IPS-18a (cell line): ENCODE results near the gene HRG.
"Not testable (repeated sequence)": the region's sequence is repeated elsewhere in the genome, so short reads cannot be mapped to it uniquely, and the experiment has no call there.

ENCODE experiments used
- H3K27ac ChIP-seq: one replicate; pipeline ENCODE4 v1.5.1; 2013; ENCODE audit warnings: low read length
- H3K27me3 ChIP-seq: one replicate; pipeline ENCODE4 v1.6.1; 2013; ENCODE audit warnings: mild to moderate bottlenecking, low read length; ENCODE audit not compliant: control insufficient read depth, insufficient read depth
- H3K36me3 ChIP-seq: one replicate; pipeline ENCODE4 v1.6.1; 2013; ENCODE audit warnings: low read depth, low read length; ENCODE audit not compliant: control insufficient read depth
- H3K4me1 ChIP-seq: one replicate; pipeline ENCODE4 v1.6.1; 2013; ENCODE audit warnings: low read depth, low read length; ENCODE audit not compliant: control insufficient read depth
- H3K4me3 ChIP-seq: one replicate; pipeline ENCODE4 v1.5.1; 2013; ENCODE audit warnings: low read length
- H3K9ac ChIP-seq: one replicate; pipeline ENCODE4 v1.6.1; 2013; ENCODE audit warnings: mild to moderate bottlenecking, low read length, moderate library complexity
- H3K9me3 ChIP-seq: one replicate; pipeline ENCODE4 v1.6.1; 2013; ENCODE audit warnings: low read depth, low read length; ENCODE audit not compliant: control insufficient read depth

The HRG gene

DNA sequence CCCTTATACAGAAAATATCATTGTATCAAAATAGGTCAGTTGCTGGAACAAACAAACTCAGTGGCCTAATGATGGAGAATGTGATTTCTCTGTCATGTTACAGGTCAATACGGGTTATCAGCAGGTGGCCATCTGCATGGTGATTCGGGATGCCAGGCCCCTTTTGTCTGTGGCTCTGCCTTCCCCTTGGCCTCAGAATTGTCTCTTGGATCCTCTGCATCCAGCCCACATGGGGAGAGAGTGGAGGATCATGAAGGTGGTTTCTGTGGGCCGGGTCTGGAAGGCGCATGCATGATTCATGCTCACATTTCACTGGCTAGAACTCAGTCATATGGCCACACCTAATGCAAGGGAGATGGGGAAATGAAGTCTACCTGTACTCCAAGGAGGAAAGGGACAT, 44.9 kb downstream of the HRG start:
- not testable (repeated sequence) for H3K36me3 ChIP-seq, H3K9me3 ChIP-seq, H3K27ac ChIP-seq, H3K27me3 ChIP-seq, H3K4me1 ChIP-seq, H3K9ac ChIP-seq, H3K4me3 ChIP-seq

DNA sequence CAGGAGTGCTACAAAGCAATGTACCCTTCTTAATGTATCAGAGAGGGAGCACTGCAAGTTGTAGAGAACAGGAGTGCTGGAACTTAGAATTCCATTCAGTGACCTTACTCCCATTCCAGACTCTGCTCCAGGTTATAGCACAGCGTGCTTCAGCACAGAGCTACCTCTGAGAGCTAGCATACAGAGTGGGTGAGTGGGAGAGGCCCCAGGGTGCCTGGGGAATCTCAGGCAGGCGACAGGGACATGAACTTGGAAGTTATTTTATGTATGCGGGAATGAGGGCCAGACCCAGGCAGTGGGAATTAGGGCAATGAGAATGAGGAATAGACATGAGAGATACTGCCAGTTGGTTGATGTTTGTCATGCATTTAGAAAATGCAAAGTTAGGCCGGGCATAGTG, 47.7 kb downstream of the HRG start:
- no peak overlapping the region for H3K9ac ChIP-seq
- no peaks in the 10 kb centered on the region for H3K9me3 ChIP-seq
- H3K27ac ChIP-seq = no peak overlapping the region
- H3K36me3 ChIP-seq = no peaks in the 10 kb centered on the region
- H3K4me3 ChIP-seq = no peak overlapping the region
- H3K4me1 ChIP-seq = peaks cover 3% of the 10 kb centered on the region
- no peaks in the 10 kb centered on the region for H3K27me3 ChIP-seq

DNA sequence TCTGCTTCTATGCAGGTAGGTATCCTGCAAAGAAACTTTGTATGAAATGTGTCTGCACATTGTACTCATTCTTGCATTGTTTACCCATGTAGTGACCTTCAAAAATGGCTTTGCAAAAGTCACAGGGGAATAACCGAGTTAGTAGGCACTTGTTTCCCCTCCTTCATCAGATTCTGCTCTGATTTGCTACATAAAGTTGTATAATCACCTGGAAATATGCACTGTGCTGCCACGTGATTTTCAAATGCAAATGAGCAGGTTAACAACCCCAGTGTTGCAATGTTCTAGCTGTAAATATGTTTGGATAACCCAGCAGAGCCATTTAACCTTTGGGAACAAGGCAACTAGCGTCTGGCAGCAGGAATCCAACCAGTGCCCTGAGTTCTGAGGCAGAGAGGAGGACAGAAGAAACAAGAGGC, 51.2 kb downstream of the HRG start, which contains the start of gene KNG1:
Gene KNG1, plus strand, starts transcription at position 321 of the 419 bp plus-strand sequence. CDS start 184 bp downstream, outside the sequence.
- H3K9ac ChIP-seq = no peak within 1 kb of the TSS
- no peaks in the 10 kb centered on the region for H3K9me3 ChIP-seq
- H3K36me3 ChIP-seq = no peaks in the 10 kb centered on the region
- no peak within 1 kb of the TSS for H3K27ac ChIP-seq
- no peak within 1 kb of the TSS for H3K4me3 ChIP-seq
- H3K27me3 ChIP-seq = no peaks in the 10 kb centered on the region
- H3K4me1 ChIP-seq = no peaks in the 10 kb centered on the region

DNA sequence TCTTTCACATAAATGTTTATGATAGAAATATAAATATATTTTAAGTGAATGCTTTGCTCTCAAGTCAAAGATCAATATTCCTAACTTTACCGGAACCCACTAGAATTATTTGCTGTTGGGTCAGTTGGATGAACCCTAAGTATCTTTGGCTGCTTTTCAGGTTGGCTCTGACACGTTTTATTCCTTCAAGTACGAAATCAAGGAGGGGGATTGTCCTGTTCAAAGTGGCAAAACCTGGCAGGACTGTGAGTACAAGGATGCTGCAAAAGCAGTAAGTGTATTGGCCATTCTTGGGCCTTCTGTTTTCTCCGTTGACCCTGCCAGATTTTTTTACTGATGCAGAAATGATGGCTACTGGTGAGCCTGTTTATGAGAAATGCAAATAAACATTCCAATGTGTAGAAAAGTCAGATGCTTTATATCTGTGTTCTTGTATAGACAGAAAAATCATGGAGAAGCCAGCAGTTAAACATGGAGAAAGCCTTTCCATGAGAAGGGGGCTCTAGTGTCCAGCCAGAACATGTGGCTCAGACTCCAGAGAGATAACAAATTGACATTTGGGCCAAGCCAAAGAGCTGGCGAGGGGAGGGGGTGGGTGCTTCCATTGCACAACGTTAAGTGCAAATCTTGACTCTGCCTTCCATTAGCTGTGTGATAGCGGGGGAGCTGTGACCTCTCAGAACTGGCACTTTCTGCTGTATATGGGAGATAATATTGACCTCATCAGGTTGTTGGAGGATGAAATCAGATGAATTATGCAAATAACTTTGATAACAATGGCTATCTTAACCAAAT, 54.3 kb downstream of the HRG start:
- H3K9me3 ChIP-seq = no peaks in the 10 kb centered on the region
- H3K4me3 ChIP-seq = no peak overlapping the region
- no peaks in the 10 kb centered on the region for H3K36me3 ChIP-seq
- no peaks in the 10 kb centered on the region for H3K27me3 ChIP-seq
- H3K9ac ChIP-seq = no peak overlapping the region
- H3K27ac ChIP-seq = no peak overlapping the region
- H3K4me1 ChIP-seq = no peaks in the 10 kb centered on the region

DNA sequence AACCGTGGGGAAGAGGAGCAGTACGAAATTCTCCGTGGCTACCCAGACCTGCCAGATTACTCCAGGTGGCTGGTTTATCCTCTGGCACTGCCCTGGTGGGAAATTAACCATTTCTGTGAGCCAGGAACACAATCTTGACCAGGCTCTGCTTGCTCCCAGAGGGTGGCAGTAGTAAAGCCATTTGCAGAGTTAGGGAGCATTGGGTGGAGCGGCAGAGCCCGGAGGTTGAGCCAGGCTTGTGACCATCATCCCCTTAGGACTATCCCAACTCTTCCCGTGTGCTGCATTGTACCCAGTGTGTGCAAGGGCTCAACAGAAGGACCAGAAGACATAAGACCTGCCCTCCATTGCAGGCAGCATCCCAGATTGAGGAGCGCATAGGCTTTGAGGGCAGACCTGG, 56.6 kb downstream of the HRG start:
- Histone ChIP-seq H3K9ac (no peak overlapping the region), H3K4me1 (no peaks in the 10 kb centered on the region), H3K4me3 (no peak overlapping the region), H3K36me3 (no peaks in the 10 kb centered on the region), H3K9me3 (no peaks in the 10 kb centered on the region), H3K27me3 (no peaks in the 10 kb centered on the region), H3K27ac (no peak overlapping the region)

DNA sequence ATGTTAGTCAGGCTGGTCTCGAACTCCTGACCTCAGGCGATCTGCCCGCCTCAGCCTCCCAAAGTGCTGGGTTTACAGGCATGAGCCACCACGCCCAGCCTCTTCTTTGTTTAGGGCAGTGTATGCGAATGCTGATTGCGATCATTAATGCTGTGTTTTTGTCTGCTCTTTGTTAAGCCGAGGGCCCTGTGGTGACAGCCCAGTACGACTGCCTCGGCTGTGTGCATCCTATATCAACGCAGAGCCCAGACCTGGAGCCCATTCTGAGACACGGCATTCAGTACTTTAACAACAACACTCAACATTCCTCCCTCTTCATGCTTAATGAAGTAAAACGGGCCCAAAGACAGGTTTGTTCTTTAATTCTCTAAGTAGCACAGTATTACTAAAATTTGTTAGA, 59.1 kb downstream of the HRG start:
- Histone ChIP-seq H3K9ac (no peak overlapping the region), H3K4me3 (no peak overlapping the region), H3K27ac (no peak overlapping the region), H3K36me3 (no peaks in the 10 kb centered on the region), H3K4me1 (no peaks in the 10 kb centered on the region), H3K9me3 (no peaks in the 10 kb centered on the region), H3K27me3 (no peaks in the 10 kb centered on the region)
